Smooth muscle cell of the brain vasculature (primary cell): Measurements from ENCODE around the gene CLEC11A.
"Not testable (repeated sequence)": the region's sequence is repeated elsewhere in the genome, so short reads cannot be mapped to it uniquely, and the experiment has no call there.

ENCODE experiments used
- DNase-seq: peaks from one replicate; pipeline ENCODE4 v3.0.0-alpha.2; 2012; ENCODE audit warnings: low read depth, low spot score

Gene CLEC11A

DNA sequence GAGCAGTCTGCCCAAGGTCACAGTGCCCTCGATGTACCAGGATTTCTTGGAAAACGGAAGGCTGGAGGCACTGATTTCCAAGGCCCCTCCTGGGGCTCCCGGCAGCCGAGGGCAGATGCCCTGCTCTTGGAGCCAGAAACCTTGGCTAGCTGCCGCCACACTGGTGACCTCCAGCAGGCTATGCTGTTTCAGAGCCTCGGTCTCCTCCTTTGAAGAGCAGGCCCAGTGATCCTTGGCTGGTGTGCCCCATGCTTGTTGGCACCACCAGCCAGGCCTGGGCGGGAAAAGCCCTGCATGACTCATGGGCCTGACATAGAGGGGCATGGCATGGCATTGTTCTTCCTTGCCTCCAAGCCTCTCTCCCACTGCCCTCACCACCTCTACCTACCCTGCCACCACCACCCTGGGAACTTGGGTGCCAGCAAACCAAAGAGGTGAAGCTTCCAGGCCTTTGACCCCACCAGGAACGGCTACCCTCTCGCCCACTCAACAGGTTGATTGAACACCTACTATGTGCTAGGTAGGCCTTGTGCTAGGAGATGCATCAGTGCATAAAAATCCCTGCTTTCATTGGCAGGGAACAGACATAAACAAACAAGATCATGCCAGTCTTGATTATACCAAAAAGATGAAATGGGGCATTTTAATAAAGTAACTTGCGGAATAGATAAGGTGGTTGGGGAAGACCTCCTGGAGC lies 1.6 kb upstream of the CLEC11A start:
- no peak for DNase-seq

DNA sequence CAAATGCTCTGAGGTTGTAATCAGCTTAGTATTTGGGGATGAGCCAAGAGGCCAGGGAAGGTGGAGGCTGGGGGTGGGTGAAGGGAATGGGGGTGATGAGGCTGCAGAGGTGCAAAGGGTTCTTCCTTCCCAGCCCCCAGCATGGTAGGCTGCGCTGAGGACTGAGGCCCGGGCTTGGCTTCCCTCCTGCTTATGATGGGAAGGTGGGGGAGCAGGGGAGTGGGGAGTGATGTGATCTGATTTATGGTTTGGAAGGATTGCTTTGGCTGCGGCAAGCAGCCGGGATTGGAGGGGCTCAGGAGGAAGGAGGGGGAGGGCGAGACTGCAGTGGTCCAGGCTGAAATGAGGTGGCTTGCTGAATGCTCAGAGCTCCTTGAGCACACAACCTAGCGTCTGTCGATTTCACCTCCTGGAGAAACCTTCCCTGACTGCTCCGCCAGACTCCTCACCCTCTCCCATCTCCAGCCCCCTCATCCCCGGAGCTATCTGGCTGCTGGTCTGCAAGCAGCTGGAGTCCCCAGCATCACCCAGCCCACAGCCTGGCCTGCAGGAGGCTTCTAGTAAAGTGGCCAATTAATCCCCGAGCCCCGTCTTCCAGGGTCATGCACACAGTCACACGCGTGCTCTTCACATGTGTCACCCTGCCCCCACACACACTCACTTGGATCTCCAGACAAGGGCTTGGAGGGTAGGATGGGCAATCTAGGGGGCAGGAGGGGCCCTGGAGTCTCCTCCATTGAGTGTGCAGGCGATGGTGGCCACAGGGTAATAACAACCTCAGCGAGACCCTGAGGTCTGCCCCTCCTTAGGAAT lies 757 bp upstream of the CLEC11A start:
- no peak for DNase-seq

DNA sequence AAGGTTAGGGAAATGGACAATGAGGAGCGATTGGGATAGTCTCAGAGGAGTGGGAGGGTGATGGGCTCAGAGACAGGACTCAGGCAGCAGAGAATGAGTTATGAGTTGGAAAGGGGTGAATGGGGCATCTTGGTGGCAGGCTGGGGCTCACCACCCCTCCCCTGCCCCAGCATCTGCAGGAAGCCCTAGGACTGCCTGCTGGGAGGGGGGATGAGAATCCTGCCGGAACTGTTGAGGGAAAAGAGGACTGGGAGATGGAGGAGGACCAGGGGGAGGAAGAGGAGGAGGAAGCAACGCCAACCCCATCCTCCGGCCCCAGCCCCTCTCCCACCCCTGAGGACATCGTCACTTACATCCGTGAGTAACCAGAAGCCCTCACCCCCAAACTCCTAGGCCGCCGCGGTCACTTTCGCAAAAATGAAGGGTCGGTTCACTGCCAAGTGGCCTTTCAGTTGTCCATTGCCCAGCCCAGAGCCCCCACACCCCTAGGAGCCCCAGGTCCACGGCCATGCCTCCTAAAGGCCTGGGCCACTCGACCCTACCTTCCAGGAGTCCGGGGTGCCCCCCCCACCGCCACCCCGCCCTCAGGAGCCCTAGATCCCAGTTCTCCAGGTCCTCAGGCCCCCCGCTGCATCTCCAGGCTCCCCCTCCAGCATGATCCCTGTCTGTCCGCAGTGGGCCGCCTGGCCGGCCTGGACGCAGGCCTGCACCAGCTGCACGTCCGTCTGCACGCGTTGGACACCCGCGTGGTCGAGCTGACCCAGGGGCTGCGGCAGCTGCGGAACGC lies 764 bp downstream of the CLEC11A start:
- DNase-seq: no peak

DNA sequence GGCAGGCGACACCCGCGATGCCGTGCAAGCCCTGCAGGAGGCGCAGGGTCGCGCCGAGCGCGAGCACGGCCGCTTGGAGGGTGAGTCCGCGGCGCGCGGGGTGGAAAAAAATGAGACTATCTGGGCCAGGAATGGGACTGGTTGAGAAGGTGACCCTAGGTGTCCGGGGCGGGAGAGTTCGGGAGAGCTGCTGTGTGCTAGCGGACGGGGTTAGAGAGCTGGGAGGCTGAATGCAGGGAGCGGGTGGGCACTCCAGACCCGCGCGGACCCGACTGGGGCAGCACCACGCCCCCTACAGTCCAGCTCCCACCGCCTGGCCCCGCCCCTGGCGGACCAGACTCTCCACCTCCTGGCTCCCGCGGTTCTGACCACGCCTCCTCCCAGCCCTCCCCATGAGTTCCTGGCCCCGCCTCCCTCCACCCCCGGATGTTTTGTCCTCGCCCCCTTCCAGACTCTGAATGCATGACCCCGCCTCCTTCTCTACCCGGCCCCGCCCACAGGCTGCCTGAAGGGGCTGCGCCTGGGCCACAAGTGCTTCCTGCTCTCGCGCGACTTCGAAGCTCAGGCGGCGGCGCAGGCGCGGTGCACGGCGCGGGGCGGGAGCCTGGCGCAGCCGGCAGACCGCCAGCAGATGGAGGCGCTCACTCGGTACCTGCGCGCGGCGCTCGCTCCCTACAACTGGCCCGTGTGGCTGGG lies 1.5 kb downstream of the CLEC11A start:
- DNase-seq: peak; percentile 99

DNA sequence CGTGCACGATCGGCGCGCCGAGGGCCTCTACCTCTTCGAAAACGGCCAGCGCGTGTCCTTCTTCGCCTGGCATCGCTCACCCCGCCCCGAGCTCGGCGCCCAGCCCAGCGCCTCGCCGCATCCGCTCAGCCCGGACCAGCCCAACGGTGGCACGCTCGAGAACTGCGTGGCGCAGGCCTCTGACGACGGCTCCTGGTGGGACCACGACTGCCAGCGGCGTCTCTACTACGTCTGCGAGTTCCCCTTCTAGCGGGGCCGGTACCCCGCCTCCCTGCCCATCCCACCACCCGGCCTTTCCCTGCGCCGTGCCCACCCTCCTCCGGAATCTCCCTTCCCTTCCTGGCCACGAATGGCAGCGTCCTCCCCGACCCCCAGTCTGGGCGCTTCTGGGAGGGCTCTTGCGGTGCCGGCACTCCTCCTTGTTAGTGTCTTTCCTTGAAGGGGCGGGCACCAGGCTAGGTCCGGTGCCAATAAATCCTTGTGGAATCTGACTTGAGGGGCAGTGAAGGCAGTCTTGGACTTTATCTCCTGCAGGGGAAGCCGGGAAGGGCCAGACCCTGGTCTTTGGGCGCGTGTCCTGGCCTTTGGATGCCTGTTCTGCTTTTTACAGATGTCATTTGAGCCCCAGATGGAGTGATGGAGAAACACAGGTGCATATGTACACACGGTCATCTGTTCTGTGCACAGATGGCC lies 2.2 kb downstream of the CLEC11A start:
- DNase-seq: no peak

DNA sequence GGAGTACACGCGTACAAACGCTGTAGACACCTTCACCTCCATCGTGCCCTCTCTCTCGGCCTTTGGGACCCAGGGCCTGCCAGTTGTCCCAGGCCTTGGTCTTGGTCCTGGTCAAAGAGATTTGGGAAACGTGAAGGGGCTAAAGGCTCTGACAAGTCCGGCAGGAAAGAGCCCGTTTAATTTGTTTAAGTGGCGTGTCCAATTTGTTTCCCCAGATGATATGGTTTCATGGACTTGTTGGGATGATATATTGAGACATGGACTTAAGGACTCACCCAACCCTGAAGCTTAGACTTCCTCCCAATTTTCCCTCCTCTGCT lies 2.7 kb downstream of the CLEC11A start:
- no peak for DNase-seq

DNA sequence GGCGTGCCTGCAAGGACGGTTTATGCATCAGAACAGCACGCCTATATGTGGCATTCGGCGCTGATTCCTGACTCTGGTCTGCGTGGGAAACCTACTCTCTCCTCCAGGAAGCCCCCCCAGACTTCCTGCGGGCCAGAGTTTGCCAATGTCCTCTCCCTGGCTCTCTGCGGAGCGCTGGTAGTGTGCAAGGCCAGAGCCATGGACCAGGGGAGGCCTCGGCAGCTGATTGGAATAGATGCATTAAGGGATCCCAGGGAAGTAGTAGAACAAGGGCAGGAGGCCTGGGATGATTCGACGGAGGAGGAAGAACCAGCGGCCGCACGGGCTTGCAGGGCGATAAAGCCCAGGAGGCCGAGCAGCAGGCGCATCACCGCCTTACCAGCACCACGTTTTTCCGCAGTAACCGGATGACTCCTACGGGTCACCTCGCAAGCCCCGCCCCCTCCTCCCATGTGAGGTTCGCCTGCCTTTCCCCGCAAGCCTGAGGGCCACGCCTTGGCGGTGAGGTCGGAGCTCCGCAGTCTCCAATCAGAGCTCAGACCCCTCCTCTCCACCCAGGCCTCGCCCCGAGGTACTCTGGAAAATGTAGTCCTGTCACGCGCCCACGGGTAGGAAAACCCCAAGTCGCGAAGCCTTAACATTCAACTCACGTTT lies 5.0 kb downstream of the CLEC11A start:
- DNase-seq: peak; percentile 15

DNA sequence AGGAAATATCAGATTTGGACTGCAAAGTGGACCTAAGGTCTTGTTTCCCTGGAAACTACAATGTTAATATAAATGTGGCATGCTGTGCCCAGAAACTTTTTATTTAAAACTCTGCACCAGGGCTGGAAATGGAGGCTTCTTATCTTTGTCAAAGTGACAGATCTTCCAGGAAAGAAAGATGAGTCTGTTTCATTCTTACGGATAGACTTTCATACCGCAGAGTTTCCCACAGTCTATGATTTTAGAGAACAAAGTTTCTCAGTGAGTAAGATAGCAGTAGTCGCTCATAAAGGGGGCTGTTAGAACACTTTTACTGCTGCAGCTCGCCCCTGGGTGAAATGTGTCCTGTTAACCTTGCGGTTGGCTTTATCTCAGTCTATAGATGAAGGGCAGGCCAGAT lies 6.7 kb downstream of the CLEC11A start:
- no peak for DNase-seq

DNA sequence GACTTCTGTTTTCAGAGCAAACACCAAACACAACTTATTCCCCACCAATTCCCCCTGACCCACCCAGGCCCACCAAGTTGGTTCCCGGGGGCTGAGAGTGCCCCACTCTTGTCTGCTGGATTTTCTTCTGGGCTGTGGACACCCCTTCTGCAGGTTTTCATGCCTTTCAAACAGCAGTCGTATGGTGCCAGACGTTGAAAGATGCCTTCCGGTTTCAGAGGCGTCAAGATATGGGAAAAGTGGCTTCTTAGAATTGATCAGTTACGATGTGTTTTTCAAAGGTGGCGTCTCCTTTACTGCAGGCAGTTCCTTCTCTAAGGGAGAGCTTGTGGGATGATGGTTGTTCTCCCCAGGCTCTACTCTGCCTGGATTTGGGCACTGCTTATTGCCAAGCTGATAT lies 12.7 kb downstream of the CLEC11A start:
- no peak for DNase-seq

DNA sequence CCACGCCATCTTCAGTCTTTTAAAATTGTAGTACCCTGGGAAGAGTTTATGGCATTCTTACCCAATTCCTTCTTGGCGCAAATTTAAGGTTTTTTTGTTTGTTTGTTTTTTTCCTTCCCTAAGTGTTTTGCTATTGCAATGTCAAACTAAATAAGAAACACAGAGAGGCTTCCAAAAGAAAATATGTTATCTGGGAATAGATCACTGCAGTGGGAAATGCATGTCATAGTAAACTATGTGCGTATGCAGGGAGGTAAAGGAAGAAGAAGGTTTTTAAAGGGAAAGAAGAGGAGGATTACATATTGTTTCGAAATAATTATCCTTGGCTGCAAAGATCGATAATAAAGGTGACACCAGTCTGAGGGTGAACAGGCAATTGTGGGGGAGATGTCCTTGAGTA lies 13.2 kb downstream of the CLEC11A start:
- DNase-seq: no peak

DNA sequence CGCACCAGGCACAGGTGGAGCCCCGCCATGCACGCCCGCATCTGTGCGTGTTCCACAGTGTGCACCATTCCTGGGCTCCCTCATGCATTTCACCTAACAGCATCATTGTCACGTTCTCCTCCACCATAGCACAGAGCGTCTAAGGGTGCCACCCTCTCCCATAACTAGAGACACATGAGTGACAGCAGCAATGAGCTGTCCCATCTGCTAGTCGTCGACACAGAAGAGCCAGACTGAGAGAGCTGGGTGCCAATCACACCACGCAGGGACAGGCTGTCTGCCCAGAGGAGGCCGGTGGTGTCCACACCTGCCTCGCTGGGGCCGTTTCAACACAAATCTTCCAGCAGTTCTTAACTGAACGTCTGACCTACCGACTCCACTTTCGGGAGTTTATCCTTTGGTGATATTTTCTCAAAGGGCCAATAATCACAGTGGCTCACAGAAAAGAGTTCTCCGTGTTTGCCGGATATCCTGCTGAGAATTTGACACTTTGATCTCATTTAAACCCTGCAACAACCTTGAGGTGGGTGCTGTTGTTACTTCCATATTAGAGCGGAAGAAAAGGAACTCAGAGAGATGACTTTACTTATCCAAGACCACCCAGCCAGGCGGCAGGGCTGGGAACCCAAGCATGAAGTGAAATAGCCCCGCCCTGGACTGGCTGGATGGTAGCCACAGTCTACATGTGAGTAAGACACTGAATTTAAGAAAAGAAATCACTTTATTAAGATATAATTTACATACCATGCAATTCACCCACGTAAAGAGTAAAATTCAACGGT lies 16.2 kb downstream of the CLEC11A start:
- no peak for DNase-seq

DNA sequence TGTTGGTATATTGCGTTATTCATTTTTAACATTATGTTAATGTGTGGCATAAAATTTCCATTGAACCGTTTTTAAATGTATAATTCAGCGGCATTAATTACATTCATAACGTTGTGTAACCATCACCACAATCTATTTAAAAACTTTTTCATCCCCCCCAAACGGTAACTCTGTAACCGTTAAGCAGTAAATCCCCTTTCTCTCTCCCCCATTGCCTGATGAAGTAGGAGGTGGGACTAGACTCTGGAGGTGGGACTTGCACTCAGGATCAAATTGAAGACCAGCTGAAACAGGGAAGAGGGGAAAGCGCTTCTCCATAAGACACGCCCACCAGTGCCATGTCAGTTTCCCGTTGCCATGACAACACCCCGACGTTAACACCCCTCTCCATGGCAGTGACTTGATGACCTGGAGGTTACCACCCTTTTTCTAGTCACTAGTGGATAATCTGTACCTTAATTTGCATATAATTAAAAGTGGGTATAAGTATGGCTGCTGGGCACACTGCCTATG lies 16.8 kb downstream of the CLEC11A start:
- DNase-seq: no peak

DNA sequence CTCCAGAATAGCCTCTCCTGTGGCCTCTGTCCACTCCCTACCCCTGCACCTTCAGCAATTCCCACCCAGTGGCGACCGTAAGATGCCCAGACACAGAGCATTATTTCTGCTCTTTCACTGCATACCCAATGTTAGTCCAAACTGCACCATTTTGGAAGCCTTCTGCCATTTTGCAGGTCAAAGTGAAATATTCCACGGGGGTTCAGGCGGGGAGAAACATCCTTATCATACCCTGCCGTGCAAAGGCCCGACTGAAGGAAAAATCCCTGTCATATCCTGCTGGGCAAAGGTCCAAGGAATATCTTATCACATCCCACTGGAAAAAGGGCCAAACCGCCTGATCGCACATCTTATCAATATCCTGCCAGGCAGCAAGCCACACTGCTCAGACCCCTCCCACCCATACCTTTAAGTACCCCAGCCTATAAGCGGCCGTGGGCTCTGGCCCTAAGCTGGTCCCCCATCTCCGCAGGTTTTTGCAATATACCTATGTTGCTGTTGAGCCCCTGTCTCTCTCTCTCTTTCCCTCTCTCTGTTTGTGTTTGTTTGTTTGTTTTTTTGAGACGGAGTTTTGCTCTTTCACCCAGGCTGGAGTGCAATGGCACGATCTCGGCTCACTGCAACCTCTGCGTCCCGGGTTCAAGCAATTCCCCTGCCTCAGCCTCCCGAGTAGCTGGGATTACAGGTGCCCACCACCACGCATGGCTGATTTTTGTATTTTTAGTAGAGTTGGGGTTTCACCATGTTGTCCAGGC lies 18.2 kb downstream of the CLEC11A start:
- no peak for DNase-seq

DNA sequence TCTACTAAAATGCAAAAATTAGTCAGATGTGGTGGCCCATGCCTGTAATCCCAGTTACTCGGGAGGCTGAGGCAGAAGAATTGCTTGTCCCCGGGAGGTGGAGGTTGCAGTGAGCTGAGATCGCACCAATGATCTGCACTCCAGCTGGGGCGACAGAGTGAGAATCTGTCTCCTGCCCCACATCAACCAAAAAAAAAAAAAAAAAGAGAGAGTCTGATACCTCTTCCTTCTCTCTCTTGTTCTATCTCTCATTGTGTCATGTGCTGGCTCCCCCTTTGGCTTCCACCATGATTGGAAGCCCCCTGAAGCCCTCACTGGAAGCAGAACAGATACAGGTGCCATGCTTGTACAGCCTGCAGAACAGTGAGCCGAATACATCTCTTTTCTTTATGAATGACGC lies 20.4 kb downstream of the CLEC11A start:
- DNase-seq: no peak

DNA sequence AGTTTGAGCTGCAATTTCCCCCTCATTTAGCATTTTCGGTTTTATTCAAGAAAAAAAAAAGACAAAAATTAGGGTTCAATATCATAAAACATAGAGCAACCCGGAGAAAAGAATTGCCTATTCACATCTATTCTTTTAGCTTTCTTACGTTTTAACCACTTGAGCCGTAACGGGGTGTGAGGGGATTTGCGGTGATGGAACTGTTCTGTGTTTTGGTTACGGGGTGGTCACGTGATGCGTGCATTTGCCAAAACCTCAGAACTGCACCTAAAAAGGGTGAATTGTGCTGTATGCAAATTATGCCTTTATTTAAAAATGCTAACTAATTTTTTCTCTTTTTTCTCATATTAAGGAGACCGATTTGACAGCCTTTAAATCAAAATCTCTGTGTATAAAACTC lies 22.1 kb downstream of the CLEC11A start:
- no peak for DNase-seq

DNA sequence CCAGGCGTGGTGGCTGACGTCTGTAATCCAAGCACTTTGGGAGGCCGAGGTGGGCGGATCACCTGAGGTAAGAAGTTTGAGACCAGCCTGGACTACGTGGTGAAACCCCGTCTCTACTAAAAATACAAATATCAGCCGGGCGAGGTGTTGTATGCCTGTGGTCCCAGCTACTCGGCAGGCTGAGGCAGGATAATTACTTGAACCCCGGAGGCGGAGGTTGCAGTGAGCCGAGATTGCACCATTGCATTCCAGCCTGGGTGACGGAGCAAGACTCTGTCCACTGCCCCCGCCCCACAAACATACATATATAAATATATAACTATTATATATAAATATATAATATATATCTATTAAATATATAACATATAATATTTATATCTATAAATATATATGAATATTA lies 24.0 kb downstream of the CLEC11A start:
- DNase-seq: not testable (repeated sequence)

DNA sequence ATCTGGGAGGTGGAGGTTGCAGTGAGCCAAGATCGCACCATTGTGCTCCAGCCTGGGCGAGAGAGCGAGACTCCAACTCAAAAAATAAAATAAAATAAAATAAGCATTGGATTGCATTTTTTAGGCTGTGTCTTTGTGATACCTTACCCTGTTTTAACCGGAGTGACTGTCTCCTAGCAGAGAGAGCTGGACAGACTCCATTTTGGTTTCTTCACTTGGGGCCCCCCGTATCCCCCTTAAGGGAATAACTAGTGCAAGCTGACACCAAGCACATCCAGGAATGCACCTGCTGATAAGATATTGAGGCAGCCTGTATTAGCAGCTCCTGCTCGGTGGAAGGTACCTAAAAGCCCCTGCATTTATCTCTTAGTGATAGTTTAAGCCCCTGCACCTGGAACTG lies 26.3 kb downstream of the CLEC11A start:
- no peak for DNase-seq

DNA sequence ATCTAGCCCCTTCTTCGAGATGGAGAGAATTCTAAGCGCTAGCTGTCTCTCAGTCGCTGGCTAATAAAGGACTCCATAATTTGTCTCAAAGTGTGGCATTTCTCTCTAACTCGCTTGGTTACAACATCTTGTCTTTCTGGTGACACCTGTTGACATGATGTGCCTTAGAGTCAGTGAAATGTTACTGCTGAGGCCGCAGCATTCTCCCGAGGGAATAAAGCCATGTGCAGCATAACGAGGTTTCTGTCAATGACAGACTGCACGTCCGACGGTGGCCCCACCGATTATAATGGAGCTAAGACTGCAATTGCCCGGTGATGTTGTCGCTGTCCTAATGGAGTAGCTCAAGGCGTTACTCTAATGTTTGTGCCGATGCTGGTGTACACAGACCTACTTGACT lies 26.8 kb downstream of the CLEC11A start:
- DNase-seq: no peak

DNA sequence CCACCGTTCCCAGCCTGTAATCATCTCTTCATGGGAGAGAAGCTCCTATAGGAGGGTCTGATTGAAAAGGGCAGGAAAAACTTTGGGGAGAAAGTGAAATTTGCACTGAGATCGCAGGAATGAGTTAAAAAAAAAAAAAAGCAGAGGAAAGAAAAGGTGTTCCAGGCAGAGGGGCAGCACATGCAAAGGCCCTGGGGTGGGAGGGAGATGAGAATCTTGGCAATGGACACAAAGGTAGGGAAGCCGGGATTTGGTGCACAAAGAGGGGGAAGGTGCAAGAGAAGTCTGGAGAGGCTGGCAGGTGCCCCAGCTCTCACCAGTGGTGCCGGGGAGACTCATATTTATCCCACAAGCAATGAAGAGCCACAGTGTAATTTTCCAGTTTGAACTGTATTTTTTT lies 30.7 kb downstream of the CLEC11A start:
- DNase-seq: no peak
